Kidney (tissue), 14 donors: ENCODE results near the gene LCMT1. TPM values are rescaled to one million over a fixed set of nuclear protein-coding genes. Genes with fewer than 3 reads are reported as not detected.

Experiments used
- DNase-seq, 5 donors: peaks; one replicate each; pipeline ENCODE4 v3.0.0-alpha.2; 2013 to 2020
- FAIRE-seq: peaks from 2 replicates; lab custom pipeline; 2012; peaks lifted over from hg19 to GRCh38; lab: Jason Lieb, UNC
- H3K27ac ChIP-seq, 2 donors: one replicate each; pipeline ENCODE4 v1.7.0; 2013; ENCODE audit warnings: low read depth in 2 of 2, low read length in 2 of 2, inconsistent platforms in 1 of 2
- H3K27me3 ChIP-seq: one replicate; pipeline ENCODE4 v1.7.1; 2013; ENCODE audit warnings: low read length, inconsistent platforms; ENCODE audit not compliant: control insufficient read depth, insufficient read depth
- H3K36me3 ChIP-seq, 3 donors: one replicate each; pipeline versions ENCODE4 v1.7.0 to v1.7.1; 2013; ENCODE audit warnings: low read length in 3 of 3, control low read depth in 1 of 3, inconsistent platforms in 1 of 3; ENCODE audit not compliant: insufficient read depth in 3 of 3, control insufficient read depth in 2 of 3
- H3K4me1 ChIP-seq, 3 donors: one replicate each; pipeline versions ENCODE4 v1.7.0 to v1.7.1; 2013; ENCODE audit warnings: low read length in 3 of 3, inconsistent platforms in 1 of 3, low read depth in 1 of 3; ENCODE audit not compliant: control insufficient read depth in 2 of 3, insufficient read depth in 2 of 3
- H3K4me3 ChIP-seq, 3 donors: one replicate each; pipeline versions ENCODE4 v1.7.0 to v1.8.1; 2013; ENCODE audit warnings: low read length in 3 of 3, control low read depth in 1 of 3, inconsistent platforms in 1 of 3
- H3K9ac ChIP-seq, 3 donors: one replicate each; pipeline versions ENCODE4 v1.7.0 to v1.7.1; 2013; ENCODE audit warnings: low read length in 3 of 3, control low read depth in 1 of 3, inconsistent platforms in 1 of 3
- H3K9me3 ChIP-seq, 3 donors: one replicate each; pipeline versions ENCODE4 v1.7.0 to v1.7.1; 2013; ENCODE audit warnings: low read length in 3 of 3, control low read depth in 1 of 3, inconsistent platforms in 1 of 3; ENCODE audit not compliant: control insufficient read depth in 2 of 3, insufficient read depth in 1 of 3
- CTCF ChIP-seq: IDR thresholded peaks from 3 replicates; pipeline ENCODE4 v1.5.1; 2012; ENCODE audit warnings: mild to moderate bottlenecking, moderate library complexity, borderline replicate concordance; ENCODE audit not compliant: insufficient read depth; ENCODE audit errors: extremely low read depth
- intact Hi-C: fragments of 100-400 bp; cut with DNase I; formaldehyde crosslinking; loops from one replicate; pipeline ENCODE4 v1.11.1; 2022
- polyA plus RNA-seq: library from polyadenylated mRNA; stranded (reverse); fragments of 350-450 nt; fragmentation: Illumina TruSeq; extraction: RNeasy Lipid Tissue Mini Kit (QIAGEN cat#74804); gene quantifications from one replicate; pipeline ENCODE4 v1.2.3, GENCODE V29; 2014; ENCODE audit warnings: low read depth, low replicate concordance; ENCODE audit not compliant: insufficient read depth
- total RNA-seq: library from RNA; stranded (reverse); fragmentation: NEBNext Ultra II Directional; extraction: Animal tissue kit (Norgen Biotek cat#: 25700); gene quantifications from one replicate; pipeline ENCODE4 v1.2.1, GENCODE V29; 2021
- donor health status: control.
- donor health status: control.
- donor health status: control.
- donor health status: control.
- donor health status: control.
- donor health status: DM: yes; HTN: yes; CAD: no.
- donor health status: Normal renal cell carcinoma (clear cell type).

The LCMT1 gene
- total and polyA plus RNA-seq, 2 donors from 2014 or later = 44.8 to 52.9 TPM

DNA sequence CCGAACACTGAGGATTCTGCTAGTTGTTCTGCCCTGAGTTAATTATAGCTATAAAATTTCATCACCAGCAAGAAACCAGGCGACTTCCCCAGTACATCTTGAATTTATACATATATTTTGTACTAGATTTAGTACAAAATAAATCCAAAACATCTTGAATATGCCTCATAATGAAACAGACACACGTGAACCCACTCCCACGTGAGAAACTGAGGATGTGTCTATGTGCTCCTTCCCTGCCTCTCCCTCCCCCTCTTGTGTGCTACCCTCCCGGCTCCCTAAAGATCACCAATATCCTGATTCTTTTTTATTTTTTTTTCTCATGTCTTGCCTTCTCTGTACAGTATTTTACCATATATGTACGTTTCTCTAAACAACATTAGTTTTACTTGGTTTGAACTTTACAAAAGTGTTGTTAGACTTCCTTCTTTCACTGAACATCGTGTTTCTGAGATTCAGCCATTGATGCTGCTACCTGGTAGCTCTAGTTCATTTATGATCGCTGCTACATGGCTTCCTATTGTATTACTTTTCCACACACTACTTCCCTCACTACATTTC lies 1.1 kb upstream of the LCMT1 start:
- peaks cover 3 to 20% (median 18%) of the 10 kb centered on the region in 3 donors for H3K4me1 ChIP-seq
- FAIRE-seq = no peak
- H3K4me3 ChIP-seq = peak overlapping the region; percentile 88 to 94 (median 90)
- intact Hi-C loops = no loop called here
- H3K27me3 ChIP-seq = no peaks in the 10 kb centered on the region
- H3K9me3 ChIP-seq = no peaks in the 10 kb centered on the region
- H3K27ac ChIP-seq = no peak overlapping the region
- peaks cover 0 to 10% (median 0%) of the 10 kb centered on the region in 3 donors for H3K36me3 ChIP-seq
- no peak for DNase-seq
- peak overlapping the region in 1 of 3 donors; percentile 91 for H3K9ac ChIP-seq
- no peak for TF ChIP-seq CTCF

- H3K36me3 ChIP-seq = peaks cover 0 to 10% (median 0%) of the 10 kb centered on the region in 3 donors
- no peak overlapping the region for H3K4me3 ChIP-seq
- H3K9ac ChIP-seq = no peak overlapping the region
- peaks cover 3 to 17% (median 14%) of the 10 kb centered on the region in 3 donors for H3K4me1 ChIP-seq
- intact Hi-C loops = no loop called here
- no peaks in the 10 kb centered on the region for H3K9me3 ChIP-seq
- no peak overlapping the region for H3K27ac ChIP-seq
- no peak for FAIRE-seq
- TF ChIP-seq CTCF = no peak
- DNase-seq = no peak
- no peaks in the 10 kb centered on the region for H3K27me3 ChIP-seq
Observed at GRCh38 chr16:25114121-25114520, 2.6 kb downstream of the LCMT1 start.

DNA sequence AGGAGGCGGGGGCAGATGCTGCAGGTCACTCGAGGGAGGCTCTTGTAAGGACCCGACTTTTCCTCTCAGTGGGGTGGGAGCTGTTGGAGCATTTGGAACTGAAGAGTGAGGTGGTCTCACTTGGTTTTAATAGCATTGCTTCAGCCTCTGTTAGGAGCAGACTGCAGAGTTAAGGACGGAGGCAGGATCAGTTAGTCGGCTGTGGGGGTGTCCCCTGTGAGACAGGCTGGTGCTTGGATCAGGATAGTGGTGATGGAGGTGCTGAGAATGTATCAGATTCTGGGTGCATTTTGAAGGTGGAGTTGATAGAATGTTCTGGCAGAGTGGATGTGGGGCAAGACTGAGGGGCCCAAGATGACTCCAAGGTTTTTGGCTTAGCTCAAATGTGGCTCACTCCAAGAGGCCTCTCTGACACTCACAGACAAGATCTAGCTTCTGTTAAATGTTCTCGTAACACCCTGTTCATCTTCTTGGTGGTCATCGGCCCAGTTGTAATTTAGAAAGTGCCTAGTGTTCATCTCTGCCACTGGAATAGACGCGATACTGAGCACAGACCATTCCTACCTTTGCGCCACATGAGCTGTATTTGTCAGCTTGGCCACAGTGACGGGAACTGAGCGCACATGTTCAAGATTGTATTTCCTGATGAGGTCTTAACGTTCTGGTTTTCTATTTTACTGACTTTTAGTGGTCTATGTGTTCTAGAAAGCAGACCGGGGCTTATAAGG lies 7.5 kb downstream of the LCMT1 start:
- intact Hi-C loops = no loop called here
- Histone ChIP-seq H3K36me3 (peaks cover 0 to 10% (median 0%) of the 10 kb centered on the region in 3 donors), H3K4me3 (no peak overlapping the region), H3K27ac (no peak overlapping the region), H3K4me1 (peaks cover 0 to 7% (median 5%) of the 10 kb centered on the region in 3 donors), H3K9ac (no peak overlapping the region), H3K9me3 (no peaks in the 10 kb centered on the region), H3K27me3 (no peaks in the 10 kb centered on the region)
- FAIRE-seq (no peak), DNase-seq (no peak)
- no peak for TF ChIP-seq CTCF
